HCT116 (cell line): ENCODE measurements around the gene PCDHA2. TPM values are rescaled to one million over a fixed set of nuclear protein-coding genes. Genes with fewer than 3 reads are reported as not detected.

ENCODE experiments used
- ATAC-seq: fragments of 200-7000 bp; cut with Tn5 transposase; 2 replicates; pipeline ENCODE4 v1.9.1; 2020; ENCODE audit warnings: mild to moderate bottlenecking, moderate library complexity
- Bru-seq: library from RNA; stranded (reverse); fragments of 400-500 nt; gene quantifications from one replicate; lab custom pipeline; 2021; lab: Mats Ljungman, UMichigan
- BruChase-seq, 2 experiments: library from RNA; stranded (reverse); fragments of 400-500 nt; gene quantifications; one replicate each; lab custom pipeline; 2021; lab: Mats Ljungman, UMichigan
- BruUV-seq: library from RNA; stranded (reverse); fragments of 400-500 nt; replicated peaks from 2 replicates; lab custom pipeline; 2021; lab: Mats Ljungman, UMichigan
- CTCF ChIA-PET: fragments of 300-600 bp; sonication (Branson Sonifier 250); formaldehyde crosslinking; loops from one replicate; lab custom pipeline; 2021; ENCODE audit warnings: antibody characterized with exemption; lab: Charles Lee
- POLR2A ChIA-PET: fragments of 300-600, 350-600 bp; sonication (Branson Sonifier 250); formaldehyde crosslinking; loops from one replicate; lab custom pipeline; 2021; ENCODE audit warnings: antibody characterized with exemption; lab: Charles Lee
- RAD21 ChIA-PET, 2 experiments: fragments of 300-600 bp; sonication (Branson Sonifier 250); formaldehyde crosslinking; loops; one replicate each; lab custom pipeline; 2023; ENCODE audit warnings: low total read pairs in 2 of 2; ENCODE audit not compliant: uncharacterized antibody in 2 of 2, unreplicated experiment in 2 of 2, low non-redundant PET in 1 of 2; lab: Charles Lee
- DNase-seq: peaks from one replicate; pipeline ENCODE4 v3.0.0-alpha.2; 2010; ENCODE audit warnings: low read depth, low spot score
- H2AFZ ChIP-seq: fragments of 200-600 bp; shearing (Covaris generic), sonication (generic); 2 replicates; pipeline ENCODE4 v1.6.1; 2017; ENCODE audit warnings: low read depth, mixed run types, mixed read lengths, antibody characterized with exemption, low read length; ENCODE audit not compliant: poor library complexity, severe bottlenecking
- H3K27ac ChIP-seq: 2 replicates; pipeline ENCODE4 v1.5.1; 2012; ENCODE audit warnings: low read depth, low read length
- H3K27me3 ChIP-seq: fragments of 200-600 bp; sonication (generic); 2 replicates; pipeline ENCODE4 v1.6.1; 2016; ENCODE audit warnings: mixed run types, low read length, mixed read lengths; ENCODE audit not compliant: insufficient read depth
- H3K36me3 ChIP-seq, 2 experiments: fragments of 200-500 bp in 1 of 2; fragments of 200-600 bp in 1 of 2; sonication (Bioruptor generic) in 1 of 2; sonication (generic) in 1 of 2; 2 replicates each; pipeline versions ENCODE4 v1.5.1 to v1.6.1; 2014 to 2016; ENCODE audit warnings: low read length in 2 of 2, inconsistent platforms in 1 of 2, mixed read lengths in 1 of 2, mixed run types in 1 of 2; ENCODE audit not compliant: insufficient read depth in 2 of 2, control insufficient read depth in 1 of 2
- H3K4me1 ChIP-seq, 2 experiments: fragments of 200-600 bp in 1 of 2; sonication (generic) in 1 of 2; 2 replicates each; pipeline versions ENCODE4 v1.5.1 to v1.6.1; 2012 to 2017; ENCODE audit warnings: low read length in 2 of 2, inconsistent platforms in 1 of 2, mild to moderate bottlenecking in 1 of 2, mixed read lengths in 1 of 2, mixed run types in 1 of 2, moderate library complexity in 1 of 2; ENCODE audit not compliant: insufficient read depth in 2 of 2, control insufficient read depth in 1 of 2
- H3K4me2 ChIP-seq: fragments of 200-600 bp; sonication (generic); 2 replicates; pipeline ENCODE4 v1.6.1; 2017; ENCODE audit warnings: mixed run types, low read length, mixed read lengths
- H3K4me3 ChIP-seq, 2 experiments: fragments of 200-600 bp in 1 of 2; sonication (generic) in 1 of 2; replicated peaks in 1 of 2; 2 replicates each; pipeline ENCODE4 v1.5.1; 2011 to 2016; ENCODE audit warnings: low read length in 2 of 2, control low read depth in 1 of 2, low read depth in 1 of 2, mild to moderate bottlenecking in 1 of 2, mixed read lengths in 1 of 2, mixed run types in 1 of 2
- H3K79me2 ChIP-seq: fragments of 200-600 bp; sonication (generic); 2 replicates; pipeline ENCODE4 v1.6.1; 2017; ENCODE audit warnings: mild to moderate bottlenecking, mixed run types, low read length, moderate library complexity, mixed read lengths; ENCODE audit not compliant: insufficient read depth
- H3K9ac ChIP-seq: fragments of 200-600 bp; sonication (generic); 2 replicates; pipeline ENCODE4 v1.6.1; 2016; ENCODE audit warnings: low read length, mixed read lengths
- H3K9me2 ChIP-seq: fragments of 200-600 bp; sonication (generic), shearing (Covaris generic); 2 replicates; pipeline ENCODE4 v1.6.1; 2017; ENCODE audit warnings: mixed run types, mild to moderate bottlenecking, moderate library complexity; ENCODE audit not compliant: insufficient read depth
- H3K9me3 ChIP-seq, 2 experiments: fragments of 200-500 bp in 1 of 2; fragments of 200-600 bp in 1 of 2; sonication (Bioruptor generic) in 1 of 2; sonication (generic) in 1 of 2; 2 replicates each; pipeline ENCODE4 v1.6.1; 2014 to 2017; ENCODE audit warnings: low read length in 2 of 2, mixed read lengths in 2 of 2, inconsistent platforms in 1 of 2, low read depth in 1 of 2, mild to moderate bottlenecking in 1 of 2, mixed run types in 1 of 2, moderate library complexity in 1 of 2; ENCODE audit not compliant: control insufficient read depth in 1 of 2, insufficient read depth in 1 of 2
- H4K20me1 ChIP-seq: fragments of 200-600 bp; sonication (generic), shearing (Covaris generic); 2 replicates; pipeline ENCODE4 v1.6.1; 2017; ENCODE audit warnings: mixed run types, mild to moderate bottlenecking, moderate library complexity; ENCODE audit not compliant: insufficient read depth
- CBX3 ChIP-seq: IDR thresholded peaks from 2 replicates; pipeline ENCODE4 v1.6.1; 2012; ENCODE audit warnings: low read depth
- ELF1 ChIP-seq: IDR thresholded peaks from 2 replicates; pipeline ENCODE4 v1.6.1; 2012; ENCODE audit warnings: low read depth, borderline replicate concordance
- EZH2phosphoT487 ChIP-seq: fragments of 200-600 bp; IDR thresholded peaks from 2 replicates; pipeline ENCODE4 v1.6.1; 2018; ENCODE audit warnings: antibody characterized with exemption, borderline replicate concordance
- FOSL1 ChIP-seq: IDR thresholded peaks from 2 replicates; pipeline ENCODE4 v1.6.1; 2012; ENCODE audit warnings: low read depth
- POLR2A ChIP-seq: IDR thresholded peaks from 2 replicates; pipeline ENCODE4 v1.7.0; 2011; ENCODE audit warnings: borderline replicate concordance; ENCODE audit not compliant: insufficient read depth, insufficient read length; ENCODE audit errors: extremely low read depth
- SIN3A ChIP-seq: IDR thresholded peaks from 2 replicates; pipeline ENCODE4 v1.6.1; 2012; ENCODE audit warnings: low read depth
- ZNF274 ChIP-seq: fragments of 200-500 bp; sonication (Bioruptor generic); IDR thresholded peaks from 2 replicates; pipeline ENCODE4 v1.6.1; 2014; ENCODE audit warnings: mild to moderate bottlenecking, low read depth, low read length, inconsistent platforms
- intact Hi-C: fragments of 100-400 bp; cut with micrococcal nuclease; formaldehyde crosslinking; loops from 2 replicates; pipeline ENCODE4 v1.10.0; 2022
- long read RNA-seq: library from polyadenylated mRNA; unstranded; transcript quantifications from one replicate; pipeline ENCODE4 v2.0.0, GENCODE V29; 2021; ENCODE audit not compliant: unreplicated experiment
- polyA plus RNA-seq: library from polyadenylated mRNA; unstranded; fragments of >200 nt; gene quantifications from 2 replicates; pipeline ENCODE4 v1.2.1, GENCODE V29; 2012; ENCODE audit warnings: missing spikeins
- total RNA-seq: library from RNA; stranded (reverse); gene quantifications from one replicate; pipeline ENCODE4 v1.2.1, GENCODE V29; 2021; ENCODE audit not compliant: unreplicated experiment
- TF ChIP-seq, protein P1 (sequence below), 3 experiments: fragments of 200-600 bp in 1 of 3; sonication (generic) in 1 of 3; IDR thresholded peaks in 2 of 3; conservative IDR thresholded peaks in 1 of 3; 2 replicates each; pipeline ENCODE4 v1.5.1; 2012 to 2017; ENCODE audit warnings: low read depth in 2 of 3, low read length in 2 of 3, antibody characterized with exemption in 1 of 3, borderline replicate concordance in 1 of 3, control low read depth in 1 of 3, mild to moderate bottlenecking in 1 of 3, mixed read lengths in 1 of 3, mixed run types in 1 of 3, moderate library complexity in 1 of 3; ENCODE audit not compliant: insufficient read depth in 1 of 3
- TF ChIP-seq, protein P2 (sequence below): IDR thresholded peaks from 2 replicates; pipeline ENCODE4 v1.6.1; 2012

PCDHA2 gene
- not detected for total RNA-seq
- polyA plus RNA-seq: not detected in 2 replicates
- Bru-seq, nascent RNA: not detected
- BruChase-seq, experiment 1, labeled RNA remaining after a 6-hour chase: not detected
- percentile 19 among the genes with signal in this experiment for BruChase-seq, experiment 2, labeled RNA remaining after a 2-hour chase
- long read RNA-seq: 0 reads

DNA sequence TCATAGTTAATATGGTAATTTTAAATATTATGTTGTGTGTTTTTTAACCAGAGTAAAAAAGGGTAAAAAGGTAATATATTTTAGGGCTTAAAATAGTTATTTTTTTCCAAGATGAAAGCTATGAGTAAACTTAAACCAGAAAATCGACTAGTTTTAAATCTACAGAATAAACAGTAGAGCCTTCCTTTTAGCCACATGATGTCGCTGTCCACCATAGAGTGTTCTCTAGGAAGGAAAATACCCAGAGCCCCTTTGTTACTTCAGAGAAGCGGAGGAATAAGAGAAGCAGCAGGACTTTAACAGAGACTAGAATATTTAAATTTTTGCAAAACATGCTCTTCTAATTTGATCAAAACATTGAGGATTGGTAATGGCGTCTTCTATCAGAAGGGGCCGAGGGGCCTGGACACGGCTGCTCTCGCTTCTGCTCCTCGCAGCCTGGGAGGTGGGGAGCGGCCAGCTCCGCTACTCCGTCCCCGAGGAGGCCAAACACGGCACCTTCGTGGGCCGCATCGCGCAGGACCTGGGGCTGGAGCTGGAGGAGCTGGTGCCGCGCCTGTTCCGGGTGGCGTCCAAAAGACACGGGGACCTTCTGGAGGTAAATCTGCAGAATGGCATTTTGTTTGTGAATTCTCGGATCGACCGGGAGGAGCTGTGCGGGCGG, at the start of gene PCDHA2:
PCDHA2 (plus strand) TSS at position 258 of the 664 bp plus-strand sequence.
- no peak within 1 kb of the TSS for H3K4me2 ChIP-seq
- ATAC-seq (no peak), DNase-seq (no peak)
- intact Hi-C loops: no loop called here
- H3K4me1 ChIP-seq: no peaks in the 10 kb centered on the region
- no peaks in the 10 kb centered on the region for H3K9me3 ChIP-seq
- H3K79me2 ChIP-seq: no peaks in the 10 kb centered on the region
- no peaks in the 10 kb centered on the region for H4K20me1 ChIP-seq
- CTCF ChIA-PET: no interaction called here
- no peak within 1 kb of the TSS for H3K4me3 ChIP-seq
- H3K27ac ChIP-seq: no peak within 1 kb of the TSS
- RAD21 ChIA-PET: no interaction called here
- H3K9me2 ChIP-seq: no peaks in the 10 kb centered on the region
- H3K9ac ChIP-seq: no peak within 1 kb of the TSS
- H3K27me3 ChIP-seq: no peaks in the 10 kb centered on the region
- no peaks in the 10 kb centered on the region for H3K36me3 ChIP-seq
- no peak within 1 kb of the TSS for H2AFZ ChIP-seq
- BruUV-seq: no TSS peak
- POLR2A ChIA-PET: no interaction called here
- TF ChIP-seq, protein P1, sequence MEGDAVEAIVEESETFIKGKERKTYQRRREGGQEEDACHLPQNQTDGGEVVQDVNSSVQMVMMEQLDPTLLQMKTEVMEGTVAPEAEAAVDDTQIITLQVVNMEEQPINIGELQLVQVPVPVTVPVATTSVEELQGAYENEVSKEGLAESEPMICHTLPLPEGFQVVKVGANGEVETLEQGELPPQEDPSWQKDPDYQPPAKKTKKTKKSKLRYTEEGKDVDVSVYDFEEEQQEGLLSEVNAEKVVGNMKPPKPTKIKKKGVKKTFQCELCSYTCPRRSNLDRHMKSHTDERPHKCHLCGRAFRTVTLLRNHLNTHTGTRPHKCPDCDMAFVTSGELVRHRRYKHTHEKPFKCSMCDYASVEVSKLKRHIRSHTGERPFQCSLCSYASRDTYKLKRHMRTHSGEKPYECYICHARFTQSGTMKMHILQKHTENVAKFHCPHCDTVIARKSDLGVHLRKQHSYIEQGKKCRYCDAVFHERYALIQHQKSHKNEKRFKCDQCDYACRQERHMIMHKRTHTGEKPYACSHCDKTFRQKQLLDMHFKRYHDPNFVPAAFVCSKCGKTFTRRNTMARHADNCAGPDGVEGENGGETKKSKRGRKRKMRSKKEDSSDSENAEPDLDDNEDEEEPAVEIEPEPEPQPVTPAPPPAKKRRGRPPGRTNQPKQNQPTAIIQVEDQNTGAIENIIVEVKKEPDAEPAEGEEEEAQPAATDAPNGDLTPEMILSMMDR (IDR thresholded peaks at IDR 0.05 in 2 of 3, conservative IDR thresholded peaks at IDR 0.05 in 1 of 3; ENCODE audit: borderline replicate concordance in 1 of 3, insufficient read depth in 1 of 3, low read depth in 2 of 3, low read length in 2 of 3): peak in 1 of 3 experiments; percentile 17; a peak in 2 of 6 replicates
- TF ChIP-seq EZH2phosphoT487: no peak

DNA sequence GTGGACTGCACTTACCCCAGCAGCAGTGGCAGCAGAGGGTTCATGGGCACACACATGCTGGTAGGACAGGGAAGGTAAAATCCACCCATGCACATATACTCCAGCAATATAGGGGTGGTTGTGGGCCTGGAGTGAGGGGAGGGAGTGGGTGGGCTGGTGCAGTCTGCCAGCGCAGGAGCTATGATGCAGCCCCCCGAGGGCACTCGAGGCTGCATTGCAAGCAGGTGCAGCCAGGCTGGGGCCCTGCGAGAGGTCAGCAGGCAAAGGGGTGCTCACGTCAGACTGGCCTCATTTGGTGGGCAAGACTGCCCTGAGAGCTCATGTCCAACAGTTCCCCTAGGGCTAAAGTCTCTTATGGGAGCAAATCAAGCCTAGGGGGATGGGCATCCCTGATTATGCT, 41.1 kb upstream of the PCDHA2 start:
- TF ChIP-seq EZH2phosphoT487: no peak
- no peak for TF ChIP-seq ELF1
- TF ChIP-seq POLR2A: no peak
- TF ChIP-seq ZNF274: no peak
- no peak for TF ChIP-seq CBX3
- TF ChIP-seq FOSL1: no peak
- TF ChIP-seq, protein P2, sequence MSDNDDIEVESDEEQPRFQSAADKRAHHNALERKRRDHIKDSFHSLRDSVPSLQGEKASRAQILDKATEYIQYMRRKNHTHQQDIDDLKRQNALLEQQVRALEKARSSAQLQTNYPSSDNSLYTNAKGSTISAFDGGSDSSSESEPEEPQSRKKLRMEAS: no peak
- no peak for TF ChIP-seq SIN3A
- ATAC-seq (no peak), DNase-seq (no peak)
- no peaks in the 10 kb centered on the region for H4K20me1 ChIP-seq
- H3K9ac ChIP-seq: no peak overlapping the region
- ChIA-PET RAD21 (no interaction called here), CTCF (no interaction called here), POLR2A (no interaction called here)
- BruUV-seq: no TSS peak
- no peak overlapping the region for H3K27ac ChIP-seq
- H3K27me3 ChIP-seq: no peaks in the 10 kb centered on the region
- no peaks in the 10 kb centered on the region for H3K36me3 ChIP-seq
- no peaks in the 10 kb centered on the region for H3K9me2 ChIP-seq
- intact Hi-C loops: loop anchor here (5.0 kb wide), 1 partner anchor 34 kb away; the partner anchor contains the start of gene PCDHA1
- peaks cover 6 to 8% of the 10 kb centered on the region in 2 experiments; a peak in 2 of 4 replicates for H3K9me3 ChIP-seq
- no peak overlapping the region for H3K4me3 ChIP-seq
- no peaks in the 10 kb centered on the region for H3K79me2 ChIP-seq
- no peaks in the 10 kb centered on the region for H3K4me1 ChIP-seq
- no peak overlapping the region for H2AFZ ChIP-seq
- no peak overlapping the region for H3K4me2 ChIP-seq
